Osteocyte (in vitro differentiated cells): ENCODE results near the gene QRFP. TPM values are rescaled to one million over a fixed set of nuclear protein-coding genes. Genes with fewer than 3 reads are reported as not detected.

ENCODE experiments used
- DNase-seq: peaks from one replicate; pipeline ENCODE4 v3.0.0; 2021; ENCODE audit warnings: mixed read lengths; ENCODE audit not compliant: unreplicated experiment; ENCODE audit errors: extremely low spot score
- H3K27ac Mint-ChIP-seq: one replicate; pipeline ENCODE4 v1.8.0; 2021; ENCODE audit warnings: mild to moderate bottlenecking, mixed read lengths; ENCODE audit not compliant: unreplicated experiment
- H3K27me3 Mint-ChIP-seq: one replicate; pipeline ENCODE4 v1.8.0; 2021; ENCODE audit warnings: mixed read lengths; ENCODE audit not compliant: unreplicated experiment
- H3K36me3 Mint-ChIP-seq: one replicate; pipeline ENCODE4 v1.8.0; 2021; ENCODE audit warnings: mixed read lengths; ENCODE audit not compliant: unreplicated experiment
- H3K4me1 Mint-ChIP-seq: one replicate; pipeline ENCODE4 v1.8.0; 2021; ENCODE audit warnings: mixed read lengths; ENCODE audit not compliant: unreplicated experiment
- H3K4me3 Mint-ChIP-seq: one replicate; pipeline ENCODE4 v1.8.0; 2021; ENCODE audit warnings: mild to moderate bottlenecking, moderate library complexity, mixed read lengths; ENCODE audit not compliant: unreplicated experiment
- H3K9me3 Mint-ChIP-seq: one replicate; pipeline ENCODE4 v1.8.0; 2021; ENCODE audit warnings: mixed read lengths; ENCODE audit not compliant: unreplicated experiment
- CTCF ChIP-seq: fragments of 200-600 bp; sonication (generic); IDR thresholded peaks from 2 replicates; pipeline ENCODE4 v1.5.0; 2021; ENCODE audit warnings: antibody characterized with exemption, mild to moderate bottlenecking, moderate library complexity
- total RNA-seq: library from RNA; stranded (reverse); gene quantifications from 2 replicates; pipeline ENCODE4 v1.2.1, GENCODE V29; 2021

QRFP gene
- total RNA-seq, 1 donor from 2014 or later = not detected

- no peaks in the 10 kb centered on the region for H3K9me3 Mint-ChIP-seq
- no peak for DNase-seq
- no peaks in the 10 kb centered on the region for H3K27me3 Mint-ChIP-seq
These were observed 2.6 kb upstream of the QRFP start for GRCh38 chr9:130899051-130899748.

GRCh38 chr9:130898552-130898852, 1.9 kb upstream of the QRFP start:
- Mint-ChIP-seq H3K9me3 (no peaks in the 10 kb centered on the region), H3K27me3 (no peaks in the 10 kb centered on the region), H3K4me3 (no peak overlapping the region), H3K27ac (no peak overlapping the region), H3K4me1 (no peaks in the 10 kb centered on the region), H3K36me3 (peaks cover 6% of the 10 kb centered on the region)
- DNase-seq = no peak
- no peak for TF ChIP-seq CTCF

More at GRCh38 chr9:130899051-130899748, 2.6 kb upstream of the QRFP start:
- peaks cover 1% of the 10 kb centered on the region for H3K36me3 Mint-ChIP-seq
- no peak overlapping the region for H3K4me3 Mint-ChIP-seq
- H3K4me1 Mint-ChIP-seq = no peaks in the 10 kb centered on the region
- H3K27ac Mint-ChIP-seq = no peak overlapping the region
- no peak for TF ChIP-seq CTCF

- Mint-ChIP-seq H3K27ac (no peak overlapping the region), H3K4me1 (no peaks in the 10 kb centered on the region), H3K9me3 (no peaks in the 10 kb centered on the region), H3K36me3 (peaks cover 9% of the 10 kb centered on the region), H3K4me3 (no peak overlapping the region), H3K27me3 (no peaks in the 10 kb centered on the region)
- no peak for TF ChIP-seq CTCF
- DNase-seq = no peak
These were observed 1.4 kb upstream of the QRFP start for GRCh38 chr9:130897848-130898551.

- Mint-ChIP-seq H3K27me3 (no peaks in the 10 kb centered on the region), H3K27ac (no peak overlapping the region), H3K4me1 (no peaks in the 10 kb centered on the region), H3K36me3 (peaks cover 11% of the 10 kb centered on the region), H3K9me3 (no peaks in the 10 kb centered on the region), H3K4me3 (no peak overlapping the region)
- DNase-seq = no peak
- TF ChIP-seq CTCF = no peak
These were observed 616 bp upstream of the QRFP start for GRCh38 chr9:130897105-130897751.
